GM19035 (cell line): ENCODE data around the gene TNKS1BP1.

Source experiments
- ATAC-seq: cut with Tn5 transposase; IDR thresholded peaks from one replicate; pipeline ENCODE4 v1.9.1; 2021; ENCODE audit not compliant: unreplicated experiment

The TNKS1BP1 gene

DNA sequence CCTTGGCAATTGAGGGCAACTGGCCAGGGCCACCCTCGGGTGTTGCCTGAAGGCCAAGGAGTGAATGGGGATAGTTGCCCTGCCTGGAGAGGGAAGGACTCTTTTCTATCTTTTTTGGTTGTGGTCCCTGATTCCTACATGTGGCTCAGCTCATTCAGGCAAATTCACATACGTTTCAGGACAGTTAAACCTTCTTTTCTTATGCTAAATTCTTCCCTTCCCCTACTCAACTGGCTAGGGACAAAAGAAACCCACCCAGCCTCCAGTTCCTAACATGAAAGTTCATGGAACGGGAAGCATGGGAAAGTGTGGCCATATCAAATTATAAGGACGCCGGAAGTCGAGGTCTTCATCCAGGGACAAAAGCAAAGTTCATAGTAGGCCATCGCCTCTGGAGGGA is 61.4 kb downstream of the TNKS1BP1 start:
- no peak for ATAC-seq

DNA sequence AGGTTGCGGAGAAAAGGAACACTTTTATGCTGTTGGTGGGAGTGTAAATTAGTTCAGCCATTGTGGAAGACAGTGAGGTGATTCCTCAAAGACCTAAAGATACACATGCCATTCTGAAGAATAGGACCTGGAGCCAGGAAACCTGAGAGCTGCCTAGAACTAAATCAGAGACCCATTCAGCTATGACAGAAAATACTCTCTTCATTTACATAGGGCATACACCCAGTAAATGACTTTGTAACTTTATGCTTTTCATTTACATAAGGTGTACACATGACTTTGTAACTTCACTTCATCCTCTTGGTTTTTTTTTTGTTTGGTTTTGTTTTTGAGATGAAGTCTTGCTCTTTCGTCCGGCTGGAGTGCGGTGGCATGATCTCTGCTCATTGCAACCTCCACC is 62.6 kb downstream of the TNKS1BP1 start:
- ATAC-seq = no peak

DNA sequence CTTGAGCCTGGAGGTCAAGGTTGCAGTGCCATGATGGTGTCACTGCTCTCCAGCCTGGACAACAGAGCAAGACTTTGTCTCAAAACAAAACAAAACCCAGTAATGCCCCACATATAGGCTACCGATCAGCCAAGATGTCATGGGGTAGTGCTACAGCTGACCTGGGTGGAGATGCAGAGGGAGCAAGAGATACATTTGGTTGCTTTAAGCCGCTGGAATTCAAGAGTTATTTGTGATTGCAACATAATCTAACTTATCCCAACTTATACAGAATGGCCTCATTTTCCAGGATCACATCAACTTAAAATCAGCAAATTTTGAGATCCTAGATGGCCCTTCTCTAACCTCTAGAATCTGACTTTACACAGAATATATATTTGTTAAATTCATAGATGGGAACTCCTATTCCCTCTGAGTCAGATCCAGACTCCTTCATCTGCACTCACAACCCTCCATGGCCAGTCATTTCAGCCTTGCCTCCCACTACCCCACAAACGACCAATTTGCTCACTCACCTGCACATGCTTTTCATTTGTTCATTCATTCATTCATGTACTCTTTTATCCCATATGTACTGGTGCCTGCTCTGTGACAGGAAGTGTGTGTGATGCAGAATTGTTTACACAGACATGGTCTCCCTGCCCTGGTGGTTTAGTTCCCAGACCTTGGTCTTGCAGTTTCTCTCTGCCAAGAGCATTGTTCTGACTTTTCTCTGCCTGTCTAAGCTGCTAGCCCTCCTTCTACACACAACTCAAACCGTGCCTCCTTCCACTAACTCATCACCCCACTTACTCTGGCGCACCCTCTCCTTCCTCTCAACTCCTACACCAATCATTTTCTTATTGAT is 63.6 kb downstream of the TNKS1BP1 start:
- ATAC-seq = no peak

DNA sequence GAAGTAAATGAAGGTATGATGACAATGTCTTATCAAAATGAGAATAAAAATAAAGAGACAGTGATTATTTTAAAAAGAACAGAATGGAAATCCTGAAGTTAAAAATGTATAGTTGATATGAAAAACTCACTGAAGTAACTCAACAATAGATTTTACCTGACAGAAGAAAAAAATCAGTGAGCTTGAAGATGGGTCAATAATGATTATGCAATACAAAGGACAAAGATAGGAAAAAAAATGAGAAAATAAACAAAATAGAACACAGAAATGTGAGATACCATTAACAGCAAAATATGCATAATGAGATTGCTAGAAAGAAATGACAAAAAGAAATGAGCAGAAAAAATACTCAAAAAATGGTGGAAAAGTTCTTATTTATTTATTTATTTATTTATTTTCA is 68.6 kb downstream of the TNKS1BP1 start:
- no peak for ATAC-seq

DNA sequence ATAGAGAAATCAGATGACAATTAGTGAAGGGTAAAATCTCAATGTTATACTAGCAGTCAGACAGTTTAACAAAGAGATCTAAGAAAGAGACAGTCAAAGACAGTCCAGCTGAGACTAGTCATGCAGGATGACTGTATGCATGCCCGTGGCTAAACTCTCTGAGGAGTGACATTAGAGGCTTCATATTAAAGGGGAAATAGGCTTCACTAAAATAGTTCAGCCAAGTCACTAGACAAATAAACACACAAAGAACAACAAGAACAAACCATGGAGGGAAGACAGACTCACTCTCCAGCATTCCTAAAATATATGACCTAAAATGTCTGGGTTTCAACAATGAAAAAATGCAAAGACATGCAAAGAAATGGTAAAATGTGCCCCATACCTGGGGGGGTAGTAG is 69.1 kb downstream of the TNKS1BP1 start:
- ATAC-seq = no peak

DNA sequence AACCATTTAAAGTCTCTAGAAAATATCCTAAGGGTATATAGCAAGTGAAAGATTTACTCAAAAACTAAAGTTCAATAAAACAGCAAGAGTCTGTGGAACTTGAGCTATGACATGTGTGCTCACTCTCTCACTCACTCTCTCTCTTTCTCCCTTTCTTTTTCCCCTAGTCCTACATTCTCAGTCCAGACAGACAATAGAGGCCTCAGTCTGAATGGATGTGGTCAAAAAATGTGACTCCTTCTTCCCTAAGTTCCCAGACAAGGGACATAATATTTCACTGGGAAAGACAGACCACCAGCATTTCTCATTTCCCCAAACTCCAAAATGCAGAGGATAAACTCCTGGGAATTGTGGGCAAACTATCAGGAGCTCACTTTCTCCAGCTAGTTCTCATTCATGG is 70.1 kb downstream of the TNKS1BP1 start:
- ATAC-seq = no peak

DNA sequence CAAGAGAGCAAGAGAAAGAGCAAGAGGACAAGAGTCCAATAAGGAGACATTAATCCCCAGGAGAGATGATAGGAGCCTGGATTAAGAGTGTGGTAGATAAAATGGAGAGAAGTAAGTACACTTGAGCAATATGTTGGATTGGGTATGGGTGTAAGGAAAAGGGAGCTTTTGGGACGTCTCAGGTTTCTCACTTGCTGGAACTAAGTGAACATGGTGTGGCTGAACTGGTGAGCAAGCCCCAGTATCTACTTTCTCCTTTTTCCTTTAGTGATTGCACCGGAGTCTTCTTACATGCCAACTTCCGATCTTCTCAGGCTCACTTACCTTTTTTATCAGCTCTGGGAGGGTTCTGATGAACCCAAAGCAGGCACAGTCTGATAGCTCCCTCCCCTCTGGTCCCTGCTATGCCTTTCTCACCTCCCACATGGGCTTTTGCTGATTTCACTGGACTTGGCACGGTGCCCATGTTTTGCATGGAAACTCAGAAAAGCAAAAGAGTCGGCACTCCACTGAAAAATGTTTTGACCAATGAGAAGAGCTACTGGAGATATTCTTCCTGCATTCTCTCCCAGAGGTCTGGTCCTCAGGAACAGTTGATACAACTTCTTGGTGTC is 73.2 kb downstream of the TNKS1BP1 start:
- ATAC-seq = no peak

DNA sequence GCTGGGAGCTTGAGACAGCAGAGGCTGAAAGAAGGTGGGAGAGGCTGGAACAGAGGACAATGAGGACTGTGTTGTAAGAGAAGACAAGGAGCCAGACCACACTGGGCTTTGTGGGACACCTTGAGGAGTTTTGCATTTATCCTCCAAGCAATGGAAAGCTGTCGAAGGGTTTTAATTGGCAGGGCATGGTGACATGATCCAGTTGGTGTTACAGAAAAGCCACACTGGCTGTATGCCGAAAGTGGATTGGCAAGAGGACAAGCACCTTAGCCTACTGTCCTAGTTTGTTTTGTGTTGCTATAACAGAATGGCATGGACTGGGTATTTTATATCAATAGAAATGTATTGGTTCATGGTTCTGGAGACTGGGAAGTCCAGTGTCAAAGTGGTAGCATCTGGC is 73.7 kb downstream of the TNKS1BP1 start:
- no peak for ATAC-seq
